HTERT RPE-1 (cell line): ENCODE measurements around the gene SPATA31C1.
"Not testable (repeated sequence)": the region's sequence is repeated elsewhere in the genome, so short reads cannot be mapped to it uniquely, and the experiment has no call there.

Experiments used
- in situ Hi-C: fragments of 300-500 bp; cut with MboI; formaldehyde crosslinking; loops from 4 replicates; pipeline ENCODE4 v1.14.3; 2020; ENCODE audit warnings: low sequenced_read_pairs

SPATA31C1 gene

GRCh38 chr9:87886210-87886932 lies 31.4 kb upstream of the SPATA31C1 start:
- in situ Hi-C loops = no loop called here

GRCh38 chr9:87886933-87887505 lies 30.7 kb upstream of the SPATA31C1 start:
- in situ Hi-C loops = no loop called here

- in situ Hi-C loops = no loop called here
Measured at GRCh38 chr9:87887661-87888480, 29.9 kb upstream of the SPATA31C1 start.

- in situ Hi-C loops = no loop called here
Measured at GRCh38 chr9:87888501-87888900, 29.3 kb upstream of the SPATA31C1 start.

GRCh38 chr9:87889065-87889881 lies 28.5 kb upstream of the SPATA31C1 start:
- in situ Hi-C loops = no loop called here

GRCh38 chr9:87889882-87890252 lies 27.9 kb upstream of the SPATA31C1 start:
- in situ Hi-C loops = no loop called here

GRCh38 chr9:87890837-87891236 lies 26.9 kb upstream of the SPATA31C1 start:
- in situ Hi-C loops = no loop called here

- in situ Hi-C loops = no loop called here
Measured at GRCh38 chr9:87891754-87892153, 26.0 kb upstream of the SPATA31C1 start.

- in situ Hi-C loops = no loop called here
Measured at GRCh38 chr9:87892956-87893355, 24.8 kb upstream of the SPATA31C1 start.

GRCh38 chr9:87894998-87895625 lies 22.6 kb upstream of the SPATA31C1 start:
- in situ Hi-C loops = no loop called here

GRCh38 chr9:87896891-87897290 lies 20.9 kb upstream of the SPATA31C1 start:
- in situ Hi-C loops = no loop called here

- in situ Hi-C loops = no loop called here
Measured at GRCh38 chr9:87898151-87898550, 19.6 kb upstream of the SPATA31C1 start.

- in situ Hi-C loops = not testable (repeated sequence)
Measured at GRCh38 chr9:87902371-87902770, 15.4 kb upstream of the SPATA31C1 start.

- in situ Hi-C loops = no loop called here
Measured at GRCh38 chr9:87909310-87910041, 8.3 kb upstream of the SPATA31C1 start.

GRCh38 chr9:87910821-87911220 lies 6.9 kb upstream of the SPATA31C1 start:
- in situ Hi-C loops = no loop called here

- in situ Hi-C loops = not testable (repeated sequence)
Measured at GRCh38 chr9:87919013-87919412, 1.3 kb downstream of the SPATA31C1 start.

GRCh38 chr9:87921561-87921960 lies 3.8 kb downstream of the SPATA31C1 start:
- in situ Hi-C loops = not testable (repeated sequence)

- in situ Hi-C loops = not testable (repeated sequence)
Measured at GRCh38 chr9:87923012-87923411, 5.2 kb downstream of the SPATA31C1 start.

GRCh38 chr9:87924851-87925250 lies 7.1 kb downstream of the SPATA31C1 start:
- in situ Hi-C loops = not testable (repeated sequence)

GRCh38 chr9:87929152-87929551 lies 11.4 kb downstream of the SPATA31C1 start:
- in situ Hi-C loops = not testable (repeated sequence)
